Subcutaneous abdominal adipose tissue (tissue), 5 donors: ENCODE measurements around the gene PIP.
"Not testable (repeated sequence)": the region's sequence is repeated elsewhere in the genome, so short reads cannot be mapped to it uniquely, and the experiment has no call there.

ENCODE experiments used
- H3K27ac ChIP-seq: one replicate; pipeline ENCODE4 v1.7.0; 2013; ENCODE audit warnings: low read depth, mild to moderate bottlenecking, inconsistent platforms, low read length, moderate library complexity
- H3K27me3 ChIP-seq, 5 donors: one replicate each; pipeline ENCODE4 v1.7.0; 2013; ENCODE audit warnings: low read length in 5 of 5, inconsistent platforms in 1 of 5; ENCODE audit not compliant: control insufficient read depth in 5 of 5, insufficient read depth in 4 of 5
- H3K36me3 ChIP-seq, 5 donors: one replicate each; pipeline ENCODE4 v1.7.0; 2013; ENCODE audit warnings: low read length in 5 of 5; ENCODE audit not compliant: control insufficient read depth in 5 of 5, insufficient read depth in 5 of 5
- H3K4me1 ChIP-seq, 5 donors: one replicate each; pipeline ENCODE4 v1.7.0; 2013; ENCODE audit warnings: low read length in 5 of 5, mild to moderate bottlenecking in 3 of 5, moderate library complexity in 1 of 5; ENCODE audit not compliant: control insufficient read depth in 5 of 5, insufficient read depth in 5 of 5
- H3K4me3 ChIP-seq, 5 donors: one replicate each; pipeline ENCODE4 v1.7.0; 2013; ENCODE audit warnings: low read length in 5 of 5, low read depth in 1 of 5
- H3K9ac ChIP-seq, 5 donors: one replicate each; pipeline ENCODE4 v1.7.0; 2013; ENCODE audit warnings: low read length in 5 of 5, mild to moderate bottlenecking in 4 of 5, moderate library complexity in 3 of 5
- H3K9me3 ChIP-seq, 5 donors: one replicate each; pipeline ENCODE4 v1.7.0; 2013; ENCODE audit warnings: low read length in 5 of 5; ENCODE audit not compliant: control insufficient read depth in 5 of 5
- donor health status: healthy.
- donor health status: healthy.
- donor health status: healthy.
- donor health status: healthy.
- donor health status: healthy.

Gene PIP

DNA sequence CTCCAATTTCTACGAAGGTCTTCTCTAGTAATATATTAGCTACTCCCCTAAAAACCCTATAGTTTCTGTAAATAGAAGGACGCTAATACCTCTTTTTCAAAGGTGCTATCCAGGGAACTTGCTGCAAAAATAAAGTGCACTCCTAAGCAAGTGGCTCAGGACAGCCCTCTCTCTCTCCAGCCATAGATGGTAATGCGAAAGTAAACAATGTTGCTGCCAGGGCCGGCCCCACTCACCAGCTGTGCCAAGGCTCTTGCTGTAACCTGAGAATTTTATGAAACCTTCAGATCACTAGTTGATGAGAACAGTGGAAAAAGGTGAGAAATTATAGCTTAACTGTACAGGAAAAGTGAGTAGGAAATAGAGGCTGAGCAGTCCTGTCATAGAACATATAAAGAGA lies 40.5 kb downstream of the PIP start:
- no peak overlapping the region for H3K9ac ChIP-seq
- H3K36me3 ChIP-seq: no peaks in the 10 kb centered on the region
- peaks cover 0 to 4% (median 2%) of the 10 kb centered on the region in 5 donors for H3K4me1 ChIP-seq
- peaks cover 0 to 5% (median 0%) of the 10 kb centered on the region in 5 donors for H3K9me3 ChIP-seq
- H3K27me3 ChIP-seq: no peaks in the 10 kb centered on the region
- H3K4me3 ChIP-seq: no peak overlapping the region
- H3K27ac ChIP-seq: no peak overlapping the region

DNA sequence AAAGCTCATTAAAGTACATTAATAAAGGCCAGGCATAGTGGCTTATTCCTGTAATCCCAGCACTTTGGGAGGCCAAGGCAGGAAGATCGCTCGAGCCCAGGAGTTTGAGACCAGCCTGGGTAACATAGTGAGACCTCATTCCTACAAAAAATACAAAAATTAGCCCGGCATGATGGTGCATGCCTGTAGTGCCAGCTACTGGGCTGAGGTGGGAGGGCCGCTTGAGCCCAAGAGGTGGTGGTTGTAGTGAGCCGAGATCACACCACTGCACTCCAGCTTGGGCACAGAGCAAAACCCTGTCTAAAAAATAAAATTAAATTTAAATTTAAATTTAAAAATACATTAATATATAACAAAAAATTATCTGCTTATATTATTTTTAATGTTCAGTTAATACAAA lies 44.3 kb downstream of the PIP start:
- no peak overlapping the region for H3K27ac ChIP-seq
- no peak overlapping the region for H3K4me3 ChIP-seq
- no peak overlapping the region for H3K9ac ChIP-seq
- peaks cover 0 to 4% (median 2%) of the 10 kb centered on the region in 5 donors for H3K4me1 ChIP-seq
- no peaks in the 10 kb centered on the region for H3K36me3 ChIP-seq
- no peaks in the 10 kb centered on the region for H3K27me3 ChIP-seq
- H3K9me3 ChIP-seq: peaks cover 0 to 15% (median 6%) of the 10 kb centered on the region in 5 donors

DNA sequence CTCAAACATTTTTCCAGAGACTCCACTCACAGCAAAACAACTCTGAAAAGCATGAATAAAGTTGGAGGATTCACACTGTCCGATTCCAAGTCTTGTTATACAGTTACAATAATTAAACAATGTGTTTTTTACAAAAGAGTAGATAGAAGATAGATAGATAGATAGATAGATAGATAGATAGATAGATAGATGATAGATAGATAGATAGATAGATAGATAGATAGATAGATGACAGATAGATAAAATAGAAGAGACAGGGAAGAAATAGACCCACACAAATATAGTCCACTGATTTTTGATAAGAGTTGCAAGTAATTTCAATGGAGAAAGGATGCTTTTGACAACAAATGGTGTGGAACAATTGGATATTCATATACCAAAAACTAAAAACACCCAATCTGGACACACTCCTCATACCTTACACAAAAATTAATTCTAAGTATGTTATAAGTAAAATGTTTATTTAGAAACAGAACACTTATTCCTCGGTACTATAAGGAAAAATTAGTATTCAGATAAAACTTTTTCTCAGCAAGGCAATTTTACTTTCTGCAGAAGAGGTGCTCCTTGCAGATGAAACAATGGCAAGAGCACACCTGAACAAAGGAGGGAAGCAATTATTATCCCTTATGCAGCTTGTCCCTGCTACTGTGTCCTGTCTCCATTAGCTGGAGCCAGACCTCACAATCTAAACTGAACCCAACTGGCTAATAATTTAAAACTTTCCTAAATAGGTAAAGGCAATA lies 45.7 kb downstream of the PIP start:
- Histone ChIP-seq H3K27ac (no peak overlapping the region), H3K9me3 (peaks cover 0 to 15% (median 6%) of the 10 kb centered on the region in 5 donors), H3K36me3 (no peaks in the 10 kb centered on the region), H3K4me1 (no peaks in the 10 kb centered on the region), H3K27me3 (no peaks in the 10 kb centered on the region), H3K4me3 (no peak overlapping the region), H3K9ac (no peak overlapping the region)

DNA sequence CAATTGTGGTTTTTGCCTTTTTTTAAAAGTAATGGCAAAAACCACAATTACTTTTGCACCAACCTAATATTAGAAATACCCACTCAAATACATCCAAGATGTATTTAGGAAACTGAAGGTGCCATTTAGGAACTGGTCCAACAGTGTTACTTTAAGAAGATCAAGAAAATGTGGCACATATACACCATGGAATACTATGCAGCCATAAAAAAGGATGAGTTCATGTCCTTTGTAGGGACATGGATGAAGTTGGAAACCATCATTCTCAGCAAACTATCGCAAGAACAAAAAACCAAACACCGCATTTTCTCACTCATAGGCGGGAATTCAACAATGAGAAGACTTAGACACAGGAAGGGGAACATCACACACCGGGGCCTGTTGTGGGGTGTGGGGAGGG lies 48.9 kb downstream of the PIP start:
- H3K4me1 ChIP-seq, H3K4me3 ChIP-seq, H3K27me3 ChIP-seq, H3K9ac ChIP-seq, H3K36me3 ChIP-seq, H3K27ac ChIP-seq: not testable (repeated sequence)
- H3K9me3 ChIP-seq: peaks cover 0 to 15% (median 6%) of the 10 kb centered on the region in 5 donors

DNA sequence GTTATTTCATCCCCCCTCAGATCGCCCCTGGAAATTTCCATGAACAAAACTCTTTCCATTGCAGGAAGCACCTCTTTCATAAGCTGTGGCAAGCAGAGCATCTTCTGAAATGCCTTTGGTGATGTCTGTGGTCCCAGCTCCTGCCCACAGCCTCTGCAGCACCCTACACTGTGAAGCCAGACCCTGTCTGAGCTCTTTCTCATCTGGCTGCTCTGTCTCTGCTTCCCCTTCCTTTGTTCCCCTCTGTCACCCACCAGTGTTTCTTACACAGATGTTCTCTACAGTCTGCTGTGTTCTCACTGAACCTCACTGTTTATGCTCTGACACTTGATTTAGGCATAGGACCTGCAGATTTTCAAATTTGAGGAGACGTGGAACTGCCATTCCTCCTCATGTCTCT lies 49.5 kb downstream of the PIP start:
- no peaks in the 10 kb centered on the region for H3K4me1 ChIP-seq
- H3K4me3 ChIP-seq: no peak overlapping the region
- H3K27ac ChIP-seq: no peak overlapping the region
- H3K36me3 ChIP-seq: no peaks in the 10 kb centered on the region
- peaks cover 0 to 15% (median 6%) of the 10 kb centered on the region in 5 donors for H3K9me3 ChIP-seq
- no peak overlapping the region for H3K9ac ChIP-seq
- no peaks in the 10 kb centered on the region for H3K27me3 ChIP-seq

DNA sequence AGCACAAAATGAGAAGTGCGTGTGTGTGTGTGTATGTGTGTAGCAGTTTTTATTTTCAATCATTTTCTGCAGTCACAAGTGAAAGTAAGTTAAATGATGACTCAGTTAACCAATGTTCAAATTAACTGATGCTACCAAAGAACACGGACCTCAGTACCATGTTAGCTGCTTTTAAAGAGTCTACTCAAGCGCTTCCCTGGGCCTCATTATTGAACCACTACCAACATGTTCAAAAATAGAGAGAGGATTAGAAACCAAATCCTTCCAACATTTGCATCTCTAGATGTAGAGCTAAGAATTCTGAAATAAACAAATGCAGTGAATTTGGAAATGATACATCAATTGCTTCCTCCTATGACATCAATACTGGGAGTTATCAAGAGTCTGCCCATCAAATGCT lies 51.1 kb downstream of the PIP start, which contains the start of gene TAS2R39:
TSS of gene TAS2R39 (plus strand) at position 396 of the 400 bp plus-strand sequence. CDS start at position 396, 0 bp downstream.
- peaks cover 0 to 6% (median 0%) of the 10 kb centered on the region in 5 donors for H3K9me3 ChIP-seq
- H3K27ac ChIP-seq: no peak within 1 kb of the TSS
- no peak within 1 kb of the TSS for H3K4me3 ChIP-seq
- no peak within 1 kb of the TSS for H3K9ac ChIP-seq
- H3K4me1 ChIP-seq: no peaks in the 10 kb centered on the region
- no peaks in the 10 kb centered on the region for H3K36me3 ChIP-seq
- H3K27me3 ChIP-seq: no peaks in the 10 kb centered on the region

DNA sequence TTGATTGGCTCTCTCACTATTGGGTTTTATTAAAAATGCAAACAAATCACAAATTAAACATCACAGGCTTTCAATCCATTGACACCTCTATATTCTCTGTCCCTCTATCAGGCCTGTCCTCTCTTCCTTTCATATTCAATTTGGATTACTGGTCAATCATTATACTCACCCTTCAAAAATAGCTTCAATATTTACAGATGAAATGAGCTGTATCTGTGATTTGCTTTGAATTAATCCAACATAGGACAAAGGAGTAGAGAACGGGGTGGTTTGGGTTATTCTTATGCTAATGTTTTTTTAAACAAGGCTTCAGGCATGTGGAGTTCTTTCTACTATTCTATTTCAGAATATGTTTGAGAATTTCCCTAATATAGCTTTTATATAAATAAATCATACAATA lies 53.7 kb downstream of the PIP start:
- Histone ChIP-seq H3K4me1 (no peaks in the 10 kb centered on the region), H3K27ac (no peak overlapping the region), H3K36me3 (no peaks in the 10 kb centered on the region), H3K4me3 (no peak overlapping the region), H3K9me3 (peaks cover 0 to 3% (median 0%) of the 10 kb centered on the region in 5 donors), H3K27me3 (no peaks in the 10 kb centered on the region), H3K9ac (no peak overlapping the region)

DNA sequence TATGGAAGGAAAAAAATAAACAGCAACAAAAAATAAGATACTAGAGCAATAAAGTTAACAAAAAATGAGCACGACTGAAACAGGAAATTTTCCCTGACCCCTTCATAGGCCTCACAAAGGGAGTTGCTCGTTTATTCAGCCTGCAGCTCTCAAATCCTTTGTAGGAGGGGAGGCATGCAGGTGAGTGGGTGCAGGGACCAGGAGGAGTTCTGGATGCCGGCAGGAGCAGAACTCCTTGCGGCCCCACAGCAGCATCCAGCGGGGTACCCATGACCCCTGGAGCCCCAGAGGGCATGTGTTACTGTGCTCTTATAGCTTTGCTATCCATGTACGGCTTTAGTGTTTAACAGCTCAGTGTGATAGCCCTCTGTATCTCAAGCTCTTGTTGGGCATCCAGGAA lies 57.1 kb downstream of the PIP start:
- no peaks in the 10 kb centered on the region for H3K9me3 ChIP-seq
- no peaks in the 10 kb centered on the region for H3K4me1 ChIP-seq
- H3K36me3 ChIP-seq: no peaks in the 10 kb centered on the region
- H3K4me3 ChIP-seq: no peak overlapping the region
- no peak overlapping the region for H3K27ac ChIP-seq
- no peaks in the 10 kb centered on the region for H3K27me3 ChIP-seq
- H3K9ac ChIP-seq: no peak overlapping the region
